CD4-positive, alpha-beta T cell treated with Interferon alpha-2 for 1 hour (primary cell): ENCODE measurements around the gene SPIRE1.
"Not testable (repeated sequence)": the region's sequence is repeated elsewhere in the genome, so short reads cannot be mapped to it uniquely, and the experiment has no call there.

Source experiments
- DNase-seq, 2 donors: peaks; one replicate each; pipeline ENCODE4 v3.0.0-alpha.2; 2020 to 2022

Gene SPIRE1

GRCh38 chr18:12441475-12442034, 216.4 kb downstream of the SPIRE1 start:
- no peak for DNase-seq

DNA sequence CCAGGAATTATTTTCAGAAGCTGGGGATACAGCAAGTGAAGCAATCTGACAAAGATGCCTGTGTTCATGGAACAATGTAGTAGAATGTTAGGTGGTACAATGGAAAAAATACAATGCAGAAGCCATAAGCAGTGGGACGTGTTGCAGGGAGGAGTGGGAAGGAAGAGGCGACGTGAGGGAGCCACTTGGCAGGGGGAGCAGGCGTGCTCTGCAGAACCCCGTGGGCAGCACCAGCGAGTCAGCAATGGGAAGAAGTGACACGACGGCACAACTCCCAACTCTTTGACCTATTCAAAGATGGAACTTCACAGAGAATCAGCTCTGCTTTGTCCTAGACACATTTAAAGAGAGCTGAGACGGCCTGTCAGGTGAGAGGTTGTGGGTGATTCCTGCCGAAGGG, 219.7 kb downstream of the SPIRE1 start:
- no peak for DNase-seq

DNA sequence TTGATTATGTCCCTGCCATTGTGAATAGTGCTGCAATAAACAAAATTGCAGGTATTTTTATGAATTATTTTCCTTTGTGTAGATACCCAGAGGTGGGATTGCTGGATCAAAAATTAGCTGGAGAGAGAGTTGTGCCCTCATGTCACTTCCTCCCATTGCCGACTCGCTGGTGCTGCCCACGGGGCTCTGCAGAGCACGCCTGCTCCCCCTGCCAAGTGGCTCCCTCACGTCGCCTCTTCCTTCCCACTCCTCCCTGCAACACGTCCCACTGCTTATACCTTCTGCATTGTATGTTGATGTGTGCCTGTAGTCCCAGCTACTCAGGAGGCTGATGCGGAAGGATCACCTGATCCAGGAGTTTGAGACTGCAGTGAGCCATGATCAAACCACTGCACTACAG, 222.0 kb downstream of the SPIRE1 start:
- DNase-seq = no peak

DNA sequence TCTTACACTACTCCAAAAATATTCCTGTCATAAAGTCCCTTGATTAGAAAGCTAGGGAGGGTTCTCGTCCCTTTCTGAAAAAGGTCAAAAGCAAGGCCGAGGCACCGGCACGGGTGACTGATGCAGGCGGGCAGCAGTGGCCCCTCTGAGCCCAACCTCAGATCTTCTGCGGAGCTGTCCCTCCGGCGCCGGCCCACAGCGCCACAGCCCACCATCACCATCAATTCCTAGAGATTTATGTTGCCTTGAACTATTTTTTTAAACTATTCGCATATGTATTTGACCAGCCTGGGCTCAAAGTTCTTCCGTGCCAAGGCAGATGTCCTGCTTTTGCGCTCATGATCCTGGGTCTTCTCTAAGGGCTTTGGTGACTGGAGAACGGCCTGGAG, 223.4 kb downstream of the SPIRE1 start:
- DNase-seq = no peak

GRCh38 chr18:12433829-12434540, 223.9 kb downstream of the SPIRE1 start:
- DNase-seq = no peak

DNA sequence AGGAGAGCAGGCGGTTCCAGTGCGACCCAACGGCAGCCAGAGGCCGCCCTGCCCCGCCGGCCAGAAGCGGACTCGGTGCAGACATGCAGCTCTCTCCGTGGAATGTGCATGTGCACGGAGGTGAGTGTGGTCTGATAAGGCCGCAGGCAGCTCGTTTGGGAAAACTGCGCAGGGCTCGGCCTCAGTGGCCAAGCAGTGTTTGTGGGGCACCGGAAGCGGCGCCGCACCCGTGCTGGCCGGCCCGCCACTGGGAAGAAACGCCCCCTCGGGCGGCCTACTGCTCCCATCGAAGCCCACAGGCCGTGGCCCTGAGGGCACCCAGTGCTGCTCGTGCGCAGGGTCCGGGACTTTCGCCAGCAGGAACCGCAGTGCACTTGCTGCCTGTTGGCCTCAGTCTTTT, 225.0 kb downstream of the SPIRE1 start:
- DNase-seq = no peak

- DNase-seq = no peak
Observed at GRCh38 chr18:12432196-12432595, 225.7 kb downstream of the SPIRE1 start.

- no peak for DNase-seq
Observed at GRCh38 chr18:12431561-12431960, 226.3 kb downstream of the SPIRE1 start.

GRCh38 chr18:12430137-12430990, 227.5 kb downstream of the SPIRE1 start:
- no peak for DNase-seq

DNA sequence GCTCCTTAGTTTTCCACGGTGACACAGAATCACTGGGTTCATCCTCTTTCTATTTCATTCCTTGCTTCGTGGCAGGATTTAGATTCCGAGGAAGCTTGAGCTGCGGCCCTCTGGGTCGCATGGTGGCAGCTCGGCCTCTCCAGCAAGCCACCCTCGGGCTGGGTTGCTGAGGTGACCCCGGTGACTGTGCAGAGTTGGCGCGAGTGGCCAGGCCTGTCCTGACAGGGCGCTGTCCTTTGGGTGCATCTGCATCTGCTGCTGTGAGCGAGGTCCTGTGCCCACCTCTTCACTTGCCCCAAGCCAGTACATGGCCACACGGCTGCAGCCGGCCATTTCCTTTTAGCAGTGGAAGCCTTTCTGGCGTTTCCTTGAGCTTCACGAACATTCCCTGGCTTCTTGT, 228.4 kb downstream of the SPIRE1 start:
- DNase-seq = no peak

DNA sequence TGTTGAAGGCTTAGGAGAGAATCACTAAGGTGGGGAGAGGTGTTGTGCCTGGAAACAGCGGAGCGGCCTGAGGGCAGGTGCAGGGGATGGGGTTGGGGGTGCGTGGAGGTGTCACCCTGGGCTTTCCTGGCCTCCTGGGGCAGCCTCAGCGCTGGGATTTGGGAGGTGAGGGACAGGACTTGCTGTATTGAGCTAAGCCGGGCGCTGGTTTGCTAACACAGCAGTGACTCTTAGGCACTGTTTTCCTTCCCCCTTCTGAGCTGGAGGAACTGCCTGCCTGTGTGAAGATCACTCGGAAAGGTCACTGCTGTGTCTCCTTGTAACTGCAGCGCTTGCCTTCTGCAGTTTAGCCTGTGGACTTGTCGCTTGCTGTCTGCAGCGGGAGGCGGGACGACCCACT, 229.0 kb downstream of the SPIRE1 start:
- DNase-seq = no peak

- DNase-seq = no peak
Observed at GRCh38 chr18:12426924-12427323, 231.0 kb downstream of the SPIRE1 start.

- DNase-seq = no peak
Observed at GRCh38 chr18:12424252-12424651, 233.7 kb downstream of the SPIRE1 start.

- no peak for DNase-seq
Observed at GRCh38 chr18:12423820-12424219, 234.1 kb downstream of the SPIRE1 start.

DNA sequence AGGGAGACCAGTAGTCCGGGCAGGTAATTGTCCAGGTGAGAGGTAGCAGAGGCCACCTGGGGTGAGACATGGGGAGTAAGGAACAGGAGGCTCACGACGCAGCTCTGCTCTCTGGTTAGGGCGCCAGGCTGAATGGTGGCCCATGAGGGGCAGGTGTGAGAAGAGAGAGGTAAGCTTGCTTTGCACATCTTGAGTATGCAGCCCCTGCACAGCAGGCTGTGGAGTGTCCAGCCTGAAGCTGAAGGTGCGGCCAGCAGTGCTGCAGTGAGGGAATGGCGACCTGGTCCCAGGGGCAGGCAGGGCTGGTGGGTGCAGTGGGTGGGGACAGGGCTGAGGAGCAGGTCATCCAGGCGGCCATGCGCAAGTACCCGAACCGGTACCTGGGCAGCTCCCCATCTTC, 234.5 kb downstream of the SPIRE1 start:
- DNase-seq = no peak

DNA sequence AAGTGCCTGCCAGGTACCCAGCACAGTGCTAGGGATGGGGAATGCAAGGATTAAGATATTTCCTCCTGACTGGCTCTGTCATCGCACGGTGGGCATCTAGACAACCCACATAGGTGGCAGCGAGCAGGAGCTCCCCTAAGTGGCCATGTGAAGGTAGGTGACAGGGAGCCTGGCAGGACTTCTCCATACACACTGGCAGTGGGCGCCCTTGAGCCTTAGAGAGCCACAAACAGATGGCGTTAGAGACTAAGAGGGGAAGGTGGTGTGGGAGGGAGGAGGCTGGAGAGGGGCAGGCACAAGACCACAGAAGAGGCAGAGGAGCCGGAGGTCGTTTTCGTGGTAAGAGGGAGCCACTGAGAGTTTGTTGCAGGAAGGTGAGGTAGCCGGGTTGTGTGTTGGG, 235.0 kb downstream of the SPIRE1 start:
- DNase-seq = no peak

GRCh38 chr18:12421732-12422131, 236.2 kb downstream of the SPIRE1 start:
- no peak for DNase-seq

DNA sequence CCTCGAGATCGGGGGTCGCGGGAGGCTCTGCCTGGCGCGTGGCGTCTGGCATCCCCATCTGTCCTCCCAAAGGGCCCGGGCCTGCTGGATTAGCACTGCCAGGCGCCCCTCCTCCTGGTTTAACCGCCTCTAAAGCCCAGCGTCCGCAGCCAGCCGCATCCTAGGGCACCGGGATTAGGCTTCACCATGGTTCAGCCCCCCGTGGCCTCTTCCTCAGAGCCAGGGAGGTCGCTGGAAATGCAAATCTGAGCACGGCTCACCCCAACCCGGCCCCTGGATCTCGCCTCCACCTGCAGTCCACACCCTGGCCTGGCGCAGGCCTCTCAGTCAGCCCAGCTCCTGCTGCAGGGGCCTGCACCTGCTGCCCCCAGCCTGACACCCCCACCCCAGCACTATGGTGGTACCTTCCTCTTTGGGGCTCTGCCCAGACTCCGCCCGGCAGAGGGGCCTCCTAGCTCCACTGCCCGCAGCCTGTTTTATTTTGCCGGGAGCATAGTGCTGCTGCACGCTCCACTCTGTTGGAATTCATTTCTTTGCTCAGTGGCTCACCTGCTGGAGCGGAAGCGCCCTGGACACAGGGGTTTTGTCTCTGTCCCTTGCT, 237.0 kb downstream of the SPIRE1 start:
- no peak for DNase-seq

DNA sequence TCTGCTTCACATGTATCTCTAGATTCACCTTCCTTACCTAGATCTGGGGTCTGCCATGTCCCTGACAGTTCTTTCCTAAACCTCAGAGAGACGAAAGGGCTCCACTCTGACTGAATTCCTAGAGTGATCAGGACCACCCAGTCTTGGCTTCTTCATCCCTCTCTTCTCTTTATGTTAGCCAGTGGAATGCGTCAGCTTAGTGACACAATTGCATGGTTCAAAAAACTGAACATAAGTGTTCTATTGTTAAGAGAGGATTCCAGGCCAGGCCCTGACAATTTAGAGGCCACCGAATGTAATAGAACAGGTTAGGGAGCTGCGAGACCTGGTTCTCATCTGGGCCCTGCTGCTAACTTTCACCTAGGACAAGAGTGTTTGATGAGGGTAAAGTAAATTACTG, 240.2 kb downstream of the SPIRE1 start:
- no peak for DNase-seq

DNA sequence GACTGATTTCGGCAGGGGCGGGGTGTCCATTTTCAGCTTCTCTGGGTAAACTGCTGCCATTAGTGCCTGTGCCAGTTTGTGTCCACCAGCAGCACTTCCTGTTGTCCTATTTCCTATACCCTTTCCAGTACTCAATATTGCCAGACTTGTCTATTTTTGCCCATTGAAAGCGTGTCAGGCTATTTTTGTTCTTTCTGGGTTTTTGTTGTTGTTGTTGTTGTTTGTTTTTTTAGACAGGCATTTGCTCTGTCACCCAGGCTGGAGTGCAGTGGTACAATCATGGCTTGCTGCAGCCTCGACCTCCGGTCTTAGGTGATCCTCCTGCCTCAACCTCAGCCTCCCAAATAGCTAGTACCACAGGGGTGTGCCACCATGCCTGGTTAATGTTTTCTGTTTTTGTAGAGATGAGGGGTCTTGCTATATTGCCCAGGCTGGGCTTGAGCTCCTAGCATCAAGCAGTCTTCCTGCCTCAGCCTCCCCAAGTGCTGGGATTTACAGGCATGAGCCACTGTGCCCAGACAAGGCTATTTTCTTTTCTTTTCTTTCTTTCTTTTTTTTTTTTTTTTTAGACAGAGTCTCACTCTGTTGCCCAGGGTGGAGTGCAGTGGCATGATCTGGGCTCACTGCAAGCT, 241.7 kb downstream of the SPIRE1 start:
- no peak for DNase-seq

DNA sequence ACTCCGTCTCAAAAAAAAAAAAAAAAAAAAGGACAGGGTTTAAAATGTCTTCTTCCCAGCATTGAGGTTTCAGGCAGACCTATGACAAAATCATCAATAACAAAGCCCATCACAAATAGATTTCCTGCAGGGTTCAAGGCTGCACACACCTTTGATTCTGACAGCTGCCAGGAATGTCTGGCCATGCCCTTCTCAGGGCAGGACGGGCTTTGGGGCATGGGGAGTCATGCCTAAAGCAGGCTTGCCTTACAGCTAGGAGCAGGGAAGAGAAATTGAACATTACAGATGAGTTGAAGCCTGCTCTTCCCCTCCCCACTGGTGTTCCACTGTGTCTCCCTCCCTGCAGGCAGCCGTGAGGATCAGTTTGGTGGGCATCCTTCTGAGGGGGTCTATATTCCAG, 246.5 kb downstream of the SPIRE1 start:
- DNase-seq = no peak

GRCh38 chr18:12410747-12411146, 247.2 kb downstream of the SPIRE1 start:
- not testable (repeated sequence) for DNase-seq

DNA sequence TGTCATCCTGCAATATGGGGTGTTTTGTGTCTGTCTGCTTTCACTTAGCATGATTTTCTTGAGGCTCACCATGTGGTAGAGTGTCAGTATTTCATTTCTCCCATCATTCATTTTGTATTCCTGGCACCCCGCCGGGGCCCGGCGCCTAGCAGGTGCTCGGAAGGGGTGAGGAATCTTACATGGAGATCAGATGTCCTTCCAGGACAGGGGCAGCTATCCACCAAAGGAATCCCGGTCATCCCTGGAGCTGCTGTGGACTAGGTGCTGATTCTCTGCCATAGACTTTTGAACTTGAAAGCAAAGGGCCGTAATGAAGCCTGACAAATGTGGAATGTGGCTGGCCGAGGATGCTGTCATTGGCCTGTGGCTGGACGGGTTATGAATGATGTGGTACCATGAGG, 247.8 kb downstream of the SPIRE1 start:
- no peak for DNase-seq
